B cell (primary cell): ENCODE results near the gene PTPN22. TPM values are rescaled to one million over a fixed set of nuclear protein-coding genes. Genes with fewer than 3 reads are reported as not detected.

ENCODE experiments used
- ATAC-seq: fragments of 200-7000 bp; cut with Tn5 transposase; one replicate; pipeline ENCODE4 v1.10.0; 2021; ENCODE audit warnings: low read depth, mild to moderate bottlenecking, moderate number of reproducible peaks, moderate library complexity
- CTCF ChIA-PET: fragments of 350-600 bp; sonication (Branson Sonifier 250); formaldehyde crosslinking; loops from one replicate; lab custom pipeline; 2021; ENCODE audit warnings: antibody characterized with exemption, inconsistent platforms; lab: Charles Lee
- POLR2A ChIA-PET: fragments of 350-600 bp; sonication (Branson Sonifier 250); formaldehyde crosslinking; loops from one replicate; lab custom pipeline; 2021; ENCODE audit warnings: antibody characterized with exemption; lab: Charles Lee
- DNase-seq: peaks from one replicate; pipeline ENCODE4 v3.0.0; 2013
- H2AFZ ChIP-seq: 2 replicates; pipeline ENCODE4 v1.6.1; 2012; ENCODE audit warnings: mild to moderate bottlenecking, low read depth, low read length; ENCODE audit not compliant: insufficient read depth, poor library complexity, severe bottlenecking
- H3K27ac ChIP-seq, 2 donors: 1 replicate in 1 of 2; 2 replicates in 1 of 2; pipeline ENCODE4 v1.5.1; 2012 to 2013; ENCODE audit warnings: low read length in 2 of 2, mild to moderate bottlenecking in 2 of 2, moderate library complexity in 1 of 2
- H3K27me3 ChIP-seq, 4 experiments: fragments of 200-600 bp in 1 of 4; sonication (generic) in 1 of 4; replicated peaks in 1 of 4; 1 replicate in 2 of 4; 2 replicates in 2 of 4; pipeline versions ENCODE4 v1.6.1 to v1.7.0; 2013 to 2016; ENCODE audit warnings: low read length in 3 of 4, mild to moderate bottlenecking in 2 of 4, mixed read lengths in 1 of 4, moderate library complexity in 1 of 4; ENCODE audit not compliant: insufficient read depth in 4 of 4, control insufficient read depth in 3 of 4; ENCODE audit errors: control extremely low read depth in 1 of 4
- H3K36me3 ChIP-seq, 2 experiments: replicated peaks in 1 of 2; 1 replicate in 1 of 2; 2 replicates in 1 of 2; pipeline versions ENCODE4 v1.6.1 to v1.7.1; 2013; ENCODE audit warnings: low read length in 1 of 2; ENCODE audit not compliant: insufficient read depth in 2 of 2, control insufficient read depth in 1 of 2; ENCODE audit errors: control extremely low read depth in 1 of 2, extremely low read depth in 1 of 2
- H3K4me1 ChIP-seq, 2 donors: fragments of 200-600 bp in 1 of 2; sonication (generic) in 1 of 2; 1 replicate in 1 of 2; 2 replicates in 1 of 2; pipeline versions ENCODE4 v1.5.1 to v1.6.1; 2013 to 2017; ENCODE audit warnings: low read length in 2 of 2; ENCODE audit not compliant: control insufficient read depth in 2 of 2, insufficient read depth in 2 of 2
- H3K4me2 ChIP-seq: replicated peaks from 2 replicates; pipeline ENCODE3; 2012; ENCODE audit warnings: mild to moderate bottlenecking, low read depth, low read length; ENCODE audit not compliant: poor library complexity, severe bottlenecking
- H3K4me3 ChIP-seq, 5 experiments: fragments of 200-600 bp in 1 of 5; sonication (generic) in 1 of 5; 1 replicate in 3 of 5; 2 replicates in 2 of 5; pipeline versions ENCODE4 v1.5.1 to v1.7.0; 2011 to 2016; ENCODE audit warnings: low read length in 4 of 5, mild to moderate bottlenecking in 4 of 5, low read depth in 2 of 5, control low read depth in 1 of 5, moderate library complexity in 1 of 5; ENCODE audit not compliant: insufficient read depth in 1 of 5; ENCODE audit errors: control extremely low read depth in 1 of 5, extremely low read depth in 1 of 5
- H3K79me2 ChIP-seq: fragments of 200-600 bp; sonication (generic); one replicate; pipeline ENCODE4 v1.6.0; 2016; ENCODE audit warnings: low read length; ENCODE audit not compliant: control insufficient read depth, insufficient read depth
- H3K9ac ChIP-seq: fragments of 200-600 bp; sonication (generic); 2 replicates; pipeline ENCODE4 v1.6.1; 2017; ENCODE audit warnings: mild to moderate bottlenecking, low read length, moderate library complexity
- H3K9me3 ChIP-seq, 3 donors: one replicate each; pipeline versions ENCODE4 v1.6.1 to v1.7.1; 2013; ENCODE audit warnings: low read length in 2 of 3; ENCODE audit not compliant: control insufficient read depth in 2 of 3, insufficient read depth in 1 of 3; ENCODE audit errors: control extremely low read depth in 1 of 3
- H4K20me1 ChIP-seq: 2 replicates; pipeline ENCODE4 v1.6.0; 2012; ENCODE audit warnings: mild to moderate bottlenecking, low read length; ENCODE audit not compliant: insufficient read depth, control insufficient read depth, poor library complexity, severe bottlenecking
- H3K27ac Mint-ChIP-seq: one replicate; pipeline ENCODE4 v1.8.0; 2021; ENCODE audit warnings: mixed read lengths
- H3K27me3 Mint-ChIP-seq: one replicate; pipeline ENCODE4 v1.8.0; 2021; ENCODE audit warnings: mixed read lengths
- H3K4me1 Mint-ChIP-seq: one replicate; pipeline ENCODE4 v1.8.0; 2021; ENCODE audit warnings: mixed read lengths
- H3K4me3 Mint-ChIP-seq: one replicate; pipeline ENCODE4 v1.8.0; 2021; ENCODE audit warnings: mixed read lengths
- H3K9me3 Mint-ChIP-seq: one replicate; pipeline ENCODE4 v1.8.0; 2022; ENCODE audit warnings: mixed read lengths; ENCODE audit not compliant: insufficient read depth
- EZH2 ChIP-seq: IDR thresholded peaks from 2 replicates; pipeline ENCODE4 v1.6.1; 2012; ENCODE audit warnings: borderline replicate concordance, low read depth, mild to moderate bottlenecking, moderate library complexity, low read length; ENCODE audit not compliant: insufficient read depth, poor library complexity, severe bottlenecking
- WGBS: methylation state at CpG from one replicate; pipeline ENCODE4 v1.1.5; 2013; ENCODE audit warnings: missing lambda C conversion rate; ENCODE audit not compliant: insufficient coverage; 5-methylcytosine and 5-hydroxymethylcytosine counted together
- intact Hi-C: fragments of 100-400 bp; cut with micrococcal nuclease; formaldehyde crosslinking; loops from one replicate; pipeline ENCODE4 v1.10.0; 2022
- polyA plus RNA-seq: library from polyadenylated mRNA; depleted of rRNA; stranded (reverse); fragments of >200 nt; gene quantifications from 2 replicates; pipeline ENCODE4 v1.2.3, GENCODE V29; 2012
- total RNA-seq, 2 donors: library from RNA; stranded (reverse); fragments of 120-200 nt in 1 of 2; gene quantifications; 1 replicate in 1 of 2; 2 replicates in 1 of 2; pipeline versions ENCODE4 v1.2.3 to v1.2.4, GENCODE V29; 2013 to 2022
- TF ChIP-seq, protein P1 (sequence below): fragments of 200-600 bp; IDR thresholded peaks from one replicate; pipeline ENCODE4 v1.8.0; 2022; ENCODE audit warnings: antibody characterized with exemption, mild to moderate bottlenecking

PTPN22 gene
- total and polyA plus RNA-seq, 2 donors (not counting 1 experiment from before 2014, with no cell fraction given), result 14.3 to 37.4 TPM

DNA sequence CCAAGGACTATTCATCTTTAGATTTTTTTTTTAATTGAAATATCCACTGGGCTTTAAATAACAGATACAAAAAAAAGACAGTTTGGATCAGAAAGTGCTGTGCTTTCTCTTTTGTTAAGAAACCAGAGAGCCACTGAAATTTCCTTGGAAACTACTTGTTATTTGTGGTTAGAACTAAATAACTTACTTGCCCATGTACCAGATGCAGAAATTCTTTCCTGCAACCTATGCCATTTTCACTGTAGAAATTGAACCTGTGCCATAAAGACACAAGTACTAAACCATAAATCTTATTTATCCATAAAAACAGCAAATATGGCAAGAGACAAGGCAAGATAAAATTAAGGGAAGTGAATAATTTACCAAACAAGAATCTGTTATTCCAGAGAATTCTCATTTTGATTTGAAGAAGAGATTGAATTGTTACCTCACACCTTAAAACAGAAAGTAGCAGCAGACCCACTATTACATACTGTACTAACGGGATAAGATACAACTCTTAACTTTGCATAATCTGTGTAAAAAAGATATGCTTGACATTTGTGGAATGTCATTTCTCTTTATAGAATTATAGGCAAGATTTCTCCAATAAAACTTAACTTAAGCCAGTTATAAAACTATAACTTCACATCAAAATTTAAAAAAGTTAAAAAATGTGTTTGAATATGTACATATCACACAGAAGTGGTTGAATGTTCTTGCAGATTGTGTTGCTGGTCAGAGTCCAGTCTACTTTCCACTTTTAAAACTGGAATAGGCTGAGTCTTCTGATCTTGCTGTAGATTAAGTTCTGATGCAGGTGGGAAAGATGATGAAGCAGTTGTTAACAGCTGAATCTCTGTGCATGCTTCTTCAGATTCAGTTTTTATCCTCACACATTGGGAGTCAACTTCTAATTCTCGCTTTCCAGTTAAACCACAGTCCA lies 105.9 kb downstream of the PTPN22 start:
- peaks cover 20 to 27% of the 10 kb centered on the region in 2 experiments for H3K36me3 ChIP-seq
- H3K9ac ChIP-seq, result no peak overlapping the region
- Mint-ChIP-seq H3K27me3 (no peaks in the 10 kb centered on the region), H3K4me3 (no peak overlapping the region), H3K4me1 (peaks cover 12% of the 10 kb centered on the region), H3K27ac (no peak overlapping the region), H3K9me3 (no peaks in the 10 kb centered on the region)
- H4K20me1 ChIP-seq, result no peaks in the 10 kb centered on the region
- no peaks in the 10 kb centered on the region for H3K4me1 ChIP-seq
- ChIA-PET CTCF (no interaction called here), POLR2A (no interaction called here)
- WGBS, result no CpG with 5 or more reads among the region's 2 CpGs
- no peaks in the 10 kb centered on the region for H3K79me2 ChIP-seq
- no peaks in the 10 kb centered on the region for H3K9me3 ChIP-seq
- no peak overlapping the region for H3K4me3 ChIP-seq
- no peak overlapping the region for H2AFZ ChIP-seq
- TF ChIP-seq EZH2, result no peak
- TF ChIP-seq, protein P1, sequence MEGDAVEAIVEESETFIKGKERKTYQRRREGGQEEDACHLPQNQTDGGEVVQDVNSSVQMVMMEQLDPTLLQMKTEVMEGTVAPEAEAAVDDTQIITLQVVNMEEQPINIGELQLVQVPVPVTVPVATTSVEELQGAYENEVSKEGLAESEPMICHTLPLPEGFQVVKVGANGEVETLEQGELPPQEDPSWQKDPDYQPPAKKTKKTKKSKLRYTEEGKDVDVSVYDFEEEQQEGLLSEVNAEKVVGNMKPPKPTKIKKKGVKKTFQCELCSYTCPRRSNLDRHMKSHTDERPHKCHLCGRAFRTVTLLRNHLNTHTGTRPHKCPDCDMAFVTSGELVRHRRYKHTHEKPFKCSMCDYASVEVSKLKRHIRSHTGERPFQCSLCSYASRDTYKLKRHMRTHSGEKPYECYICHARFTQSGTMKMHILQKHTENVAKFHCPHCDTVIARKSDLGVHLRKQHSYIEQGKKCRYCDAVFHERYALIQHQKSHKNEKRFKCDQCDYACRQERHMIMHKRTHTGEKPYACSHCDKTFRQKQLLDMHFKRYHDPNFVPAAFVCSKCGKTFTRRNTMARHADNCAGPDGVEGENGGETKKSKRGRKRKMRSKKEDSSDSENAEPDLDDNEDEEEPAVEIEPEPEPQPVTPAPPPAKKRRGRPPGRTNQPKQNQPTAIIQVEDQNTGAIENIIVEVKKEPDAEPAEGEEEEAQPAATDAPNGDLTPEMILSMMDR, result no peak
- ATAC-seq, result no peak
- H3K4me2 ChIP-seq, result no peak overlapping the region
- DNase-seq, result no peak
- H3K27ac ChIP-seq, result no peak overlapping the region
- intact Hi-C loops, result no loop called here
- no peaks in the 10 kb centered on the region for H3K27me3 ChIP-seq

Other genes starting within 250 kb of the PTPN22 start
- gene PHTF1, start 112.2 kb downstream of the PTPN22 start, total RNA-seq, result 18.5 and 25.7 TPM in 2 replicates
- gene PHTF1, start 112.2 kb downstream of the PTPN22 start, polyA plus RNA-seq, result 3.6 and 8.1 TPM in 2 replicates
- gene RSBN1, start 59.2 kb downstream of the PTPN22 start, total RNA-seq, result 40.2 and 41.5 TPM in 2 replicates
- gene RSBN1, start 59.2 kb downstream of the PTPN22 start, polyA plus RNA-seq, result 18.8 and 20.6 TPM in 2 replicates
- gene BCL2L15, start 15.9 kb upstream of the PTPN22 start, total RNA-seq, result 1.3 and 1.6 TPM in 2 replicates
- 0.63 and 1.1 TPM in 2 replicates for gene BCL2L15, start 15.9 kb upstream of the PTPN22 start, polyA plus RNA-seq
- gene AP4B1, start 33.1 kb upstream of the PTPN22 start, total RNA-seq, result 51.5 and 52.2 TPM in 2 replicates
- 55.2 and 99.5 TPM in 2 replicates for gene AP4B1, start 33.1 kb upstream of the PTPN22 start, polyA plus RNA-seq
- gene DCLRE1B, start 33.6 kb upstream of the PTPN22 start, total RNA-seq, result 4.3 and 4.8 TPM in 2 replicates
- 0.75 and 1.0 TPM in 2 replicates for gene DCLRE1B, start 33.6 kb upstream of the PTPN22 start, polyA plus RNA-seq
- gene HIPK1, start 57.6 kb upstream of the PTPN22 start, total RNA-seq, result 48.0 and 48.2 TPM in 2 replicates
- gene HIPK1, start 57.6 kb upstream of the PTPN22 start, polyA plus RNA-seq, result 13.6 and 24.3 TPM in 2 replicates
- gene OLFML3, start 107.8 kb upstream of the PTPN22 start, total RNA-seq, result 0.32 and 0.61 TPM in 2 replicates
- gene OLFML3, start 107.8 kb upstream of the PTPN22 start, polyA plus RNA-seq, result not detected in 2 replicates